Cardiac septum (tissue), 1 donor: ENCODE measurements around the gene TCF3. TPM values are rescaled to one million over a fixed set of nuclear protein-coding genes. Genes with fewer than 3 reads are reported as not detected.
"Not testable (repeated sequence)": the region's sequence is repeated elsewhere in the genome, so short reads cannot be mapped to it uniquely, and the experiment has no call there.

Experiments
- DNase-seq: peaks from one replicate; pipeline ENCODE4 v3.0.0-alpha.2; 2020; ENCODE audit warnings: low spot score
- intact Hi-C: fragments of 100-400 bp; cut with DNase I; formaldehyde crosslinking; loops from one replicate; pipeline ENCODE4 v1.14.0; 2022
- long read RNA-seq: library from polyadenylated mRNA; unstranded; transcript quantifications from one replicate; pipeline ENCODE4 v2.0.0, GENCODE V29; 2021
- total RNA-seq: library from RNA; stranded (reverse); fragmentation: NEBNext Ultra II Directional; extraction: Animal tissue kit (Norgen Biotek cat#: 25700); gene quantifications from one replicate; pipeline ENCODE4 v1.2.1, GENCODE V29; 2021
- donor health status: DM: no; HTN: no; CAD: no.

TCF3 gene
- total RNA-seq = 27.7 TPM
- long read RNA-seq, full-length matches to known transcripts = 2 of 25 reads
- long read RNA-seq, partial matches to known transcripts = 12 of 25 reads
- long read RNA-seq, other reads (novel, unspliced or antisense) = 11 of 25 reads

GRCh38 chr19:1652471-1653299, at the start of gene TCF3:
TCF3 (minus strand) TSS chr19:1652615; CDS start chr19:1650248, 2,367 bp downstream.
- DNase-seq = peak; percentile 98
- intact Hi-C loops = loop anchor here (1.0 kb wide), 1 partner anchor 47 kb away; the partner anchor contains the start of gene UQCR11

GRCh38 chr19:1700733-1701663, 48.6 kb upstream of the TCF3 start:
- intact Hi-C loops = no loop called here

GRCh38 chr19:1699998-1700732, 47.8 kb upstream of the TCF3 start:
- no peak for DNase-seq
- intact Hi-C loops = no loop called here

More at GRCh38 chr19:1700733-1701663, 48.6 kb upstream of the TCF3 start:
- no peak for DNase-seq

- no peak for DNase-seq
- intact Hi-C loops = no loop called here
Measured at GRCh38 chr19:1699386-1699785, 47.0 kb upstream of the TCF3 start.

- intact Hi-C loops = no loop called here
- DNase-seq = no peak
Measured at GRCh38 chr19:1698636-1699035, 46.2 kb upstream of the TCF3 start.

- DNase-seq, intact Hi-C loops: not testable (repeated sequence)
Measured at GRCh38 chr19:1695481-1695880, 43.1 kb upstream of the TCF3 start.

GRCh38 chr19:1691589-1692290, 39.3 kb upstream of the TCF3 start:
- no peak for DNase-seq
- intact Hi-C loops = no loop called here

GRCh38 chr19:1690699-1691307, 38.4 kb upstream of the TCF3 start:
- DNase-seq = no peak
- intact Hi-C loops = no loop called here

- intact Hi-C loops, DNase-seq: not testable (repeated sequence)
Measured at GRCh38 chr19:1685785-1686184, 33.4 kb upstream of the TCF3 start.

GRCh38 chr19:1685046-1685445, 32.6 kb upstream of the TCF3 start:
- no peak for DNase-seq
- intact Hi-C loops = no loop called here

GRCh38 chr19:1684573-1684912, 32.1 kb upstream of the TCF3 start:
- intact Hi-C loops = no loop called here
- no peak for DNase-seq

- intact Hi-C loops = no loop called here
- no peak for DNase-seq
Measured at GRCh38 chr19:1683869-1684572, 31.6 kb upstream of the TCF3 start.

GRCh38 chr19:1680976-1681375, 28.6 kb upstream of the TCF3 start:
- intact Hi-C loops = no loop called here
- DNase-seq = no peak

GRCh38 chr19:1678073-1678472, 25.7 kb upstream of the TCF3 start:
- no peak for DNase-seq
- intact Hi-C loops = no loop called here

- intact Hi-C loops = no loop called here
- no peak for DNase-seq
Measured at GRCh38 chr19:1676351-1677266, 24.2 kb upstream of the TCF3 start.

- no peak for DNase-seq
- intact Hi-C loops = no loop called here
Measured at GRCh38 chr19:1675633-1676350, 23.4 kb upstream of the TCF3 start.
